ENCODE data around the gene SCGB3A2. TPM values are rescaled to one million over a fixed set of nuclear protein-coding genes. Genes with fewer than 3 reads are reported as not detected.

SCGB3A2 gene
- total RNA-seq, 1 donor from 2014 or later = not detected

DNA sequence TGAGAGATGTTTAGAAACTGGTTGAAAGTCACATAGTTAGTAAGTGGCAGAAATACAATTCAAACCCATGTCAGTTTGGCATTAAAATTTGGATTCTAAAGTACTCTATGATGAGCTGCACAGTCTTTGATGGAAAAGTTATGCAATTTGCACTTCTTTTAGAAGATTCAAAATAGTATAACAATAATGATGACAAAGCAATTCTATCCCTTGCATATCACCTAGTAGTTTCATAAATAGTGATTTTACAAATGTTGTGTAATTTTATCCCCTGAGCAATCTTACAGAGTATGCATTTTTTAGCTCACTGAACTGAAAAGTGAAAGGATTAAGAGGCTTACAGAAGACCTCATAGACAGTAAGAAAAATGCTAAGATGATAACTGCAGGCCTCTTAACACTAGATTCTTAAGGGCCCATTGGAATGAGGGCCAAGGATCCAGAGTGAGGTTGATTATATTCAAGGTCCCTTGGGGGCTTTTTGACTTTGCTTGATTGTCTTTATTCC, 24.2 kb downstream of the SCGB3A2 start:
- H3K4me1 Mint-ChIP-seq = no peaks in the 10 kb centered on the region
- H3K4me3 Mint-ChIP-seq = no peak overlapping the region
- peaks cover 2% of the 10 kb centered on the region for H3K27me3 Mint-ChIP-seq
- H3K27ac Mint-ChIP-seq = no peak overlapping the region
- no peak for DNase-seq
- H3K36me3 Mint-ChIP-seq (ENCODE audit: low read depth) = no peaks in the 10 kb centered on the region
- H3K9me3 Mint-ChIP-seq = no peaks in the 10 kb centered on the region
- intact Hi-C loops (cut with micrococcal nuclease) = no loop called here

DNA sequence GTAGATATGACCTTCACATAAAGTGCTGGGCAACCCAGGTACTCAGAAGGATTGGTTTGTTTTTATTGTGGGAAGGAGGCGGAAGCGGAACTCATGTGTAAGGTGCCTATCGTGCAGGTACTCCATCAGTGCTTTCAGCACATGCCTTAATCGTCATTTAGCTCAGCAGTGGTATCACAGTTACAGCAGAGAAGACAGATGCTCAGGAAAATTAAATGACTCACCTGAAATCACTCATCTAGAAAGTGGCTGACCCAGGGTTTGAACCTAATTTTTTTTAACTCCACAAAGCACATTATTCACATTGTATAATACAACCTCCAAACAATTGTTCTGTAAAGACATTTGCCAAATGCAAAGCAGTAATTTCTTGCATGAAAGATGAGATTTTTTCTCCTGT, 25.6 kb downstream of the SCGB3A2 start:
- intact Hi-C loops (cut with micrococcal nuclease) = no loop called here
- no peaks in the 10 kb centered on the region for H3K4me1 Mint-ChIP-seq
- no peak overlapping the region for H3K27ac Mint-ChIP-seq
- no peaks in the 10 kb centered on the region for H3K36me3 Mint-ChIP-seq (ENCODE audit: low read depth)
- H3K9me3 Mint-ChIP-seq = no peaks in the 10 kb centered on the region
- no peaks in the 10 kb centered on the region for H3K27me3 Mint-ChIP-seq
- DNase-seq = no peak
- H3K4me3 Mint-ChIP-seq = no peak overlapping the region

GRCh38 chr5:147906326-147907095, 28.0 kb downstream of the SCGB3A2 start, which contains the start of gene C5orf46:
TSS of gene C5orf46 (minus strand) at chr5:147906538. CDS start at chr5:147906501, 37 bp downstream.
- no peak within 1 kb of the TSS for H3K27ac Mint-ChIP-seq
- intact Hi-C loops (cut with micrococcal nuclease) = no loop called here
- H3K36me3 Mint-ChIP-seq (ENCODE audit: low read depth) = no peaks in the 10 kb centered on the region
- no peak within 1 kb of the TSS for H3K4me3 Mint-ChIP-seq
- no peaks in the 10 kb centered on the region for H3K27me3 Mint-ChIP-seq
- no peaks in the 10 kb centered on the region for H3K4me1 Mint-ChIP-seq
- no peak for DNase-seq
- H3K9me3 Mint-ChIP-seq = no peaks in the 10 kb centered on the region

DNA sequence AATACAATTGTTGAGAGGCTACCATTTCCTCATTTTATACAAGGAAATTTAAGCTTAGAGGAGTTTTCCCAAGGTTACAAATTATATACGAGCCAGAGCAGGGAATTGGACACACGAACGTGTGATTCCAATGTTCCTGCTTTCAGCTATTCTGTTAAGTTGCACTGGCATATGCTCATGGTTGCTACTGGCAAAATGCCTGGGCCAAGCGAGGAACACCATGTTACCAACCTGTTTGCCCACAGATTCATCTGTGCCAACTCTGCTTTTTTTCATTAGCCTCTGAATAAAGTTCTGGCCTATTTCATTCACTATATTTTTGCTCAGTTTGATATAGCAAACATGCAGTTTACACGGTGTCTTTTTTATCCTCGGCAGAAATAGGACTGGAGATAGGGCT, 32.9 kb downstream of the SCGB3A2 start:
- peaks cover 3% of the 10 kb centered on the region for H3K27me3 Mint-ChIP-seq
- no peaks in the 10 kb centered on the region for H3K9me3 Mint-ChIP-seq
- intact Hi-C loops (cut with micrococcal nuclease) = no loop called here
- H3K36me3 Mint-ChIP-seq (ENCODE audit: low read depth) = no peaks in the 10 kb centered on the region
- no peak overlapping the region for H3K4me3 Mint-ChIP-seq
- H3K27ac Mint-ChIP-seq = no peak overlapping the region
- DNase-seq = no peak
- no peaks in the 10 kb centered on the region for H3K4me1 Mint-ChIP-seq

GRCh38 chr5:147912011-147912410, 33.5 kb downstream of the SCGB3A2 start:
- H3K9me3 Mint-ChIP-seq = no peaks in the 10 kb centered on the region
- H3K36me3 Mint-ChIP-seq (ENCODE audit: low read depth) = no peaks in the 10 kb centered on the region
- H3K4me3 Mint-ChIP-seq = no peak overlapping the region
- intact Hi-C loops (cut with micrococcal nuclease) = no loop called here
- no peak for DNase-seq
- no peaks in the 10 kb centered on the region for H3K4me1 Mint-ChIP-seq
- peaks cover 3% of the 10 kb centered on the region for H3K27me3 Mint-ChIP-seq
- no peak overlapping the region for H3K27ac Mint-ChIP-seq

- Mint-ChIP-seq H3K4me1 (no peaks in the 10 kb centered on the region), H3K4me3 (no peak overlapping the region), H3K36me3 (ENCODE audit: low read depth) (no peaks in the 10 kb centered on the region), H3K27ac (no peak overlapping the region), H3K27me3 (peaks cover 3% of the 10 kb centered on the region), H3K9me3 (no peaks in the 10 kb centered on the region)
- intact Hi-C loops (cut with micrococcal nuclease) = no loop called here
- DNase-seq = no peak
These were observed 35.3 kb downstream of the SCGB3A2 start for GRCh38 chr5:147913786-147914185.

DNA sequence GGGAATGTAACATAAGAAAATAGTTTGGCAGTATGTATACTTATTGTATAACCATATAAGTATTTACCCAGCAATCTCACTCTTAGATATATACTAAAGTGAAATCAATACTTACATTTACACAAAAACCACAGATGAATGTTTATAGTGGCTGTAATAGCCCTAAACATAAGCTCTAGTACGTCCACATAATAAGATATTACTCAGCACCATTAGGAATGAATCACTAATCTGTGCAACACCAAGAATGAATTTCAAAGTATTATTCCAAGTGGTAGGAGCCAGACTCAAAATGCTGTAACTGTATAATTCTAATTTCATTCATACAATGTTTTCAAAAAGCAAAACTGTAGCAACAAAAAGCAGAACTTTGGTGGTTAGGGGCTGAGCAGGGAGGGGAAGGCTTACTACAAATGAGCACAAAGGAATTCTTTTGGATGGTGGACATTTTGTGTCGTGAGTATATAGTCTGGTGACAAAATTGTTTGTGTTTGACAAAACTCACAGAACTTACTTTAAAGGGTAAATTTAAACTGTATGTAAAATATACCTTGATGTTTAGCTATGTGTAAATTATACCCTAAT, 39.7 kb downstream of the SCGB3A2 start:
- no peak overlapping the region for H3K4me3 Mint-ChIP-seq
- peaks cover 2% of the 10 kb centered on the region for H3K27me3 Mint-ChIP-seq

DNA sequence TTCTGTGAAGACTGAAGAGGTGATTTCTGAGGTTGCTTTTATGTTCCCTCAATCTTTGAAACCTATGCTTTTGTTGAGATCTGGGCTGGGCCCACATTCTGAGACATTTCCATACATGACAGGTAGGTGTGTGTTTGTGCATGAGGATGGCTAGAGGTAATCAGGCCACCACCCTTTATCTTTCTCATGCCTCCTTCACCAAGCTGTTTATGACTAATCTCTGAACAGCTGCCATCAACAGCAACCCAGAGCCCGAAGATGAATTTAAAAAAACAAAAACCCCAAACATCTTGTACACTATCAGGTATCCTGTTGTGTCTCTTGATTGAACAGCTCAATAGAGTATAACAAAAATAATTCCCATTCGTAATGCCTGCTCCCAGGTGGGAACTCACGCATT, 40.4 kb downstream of the SCGB3A2 start:
- Mint-ChIP-seq H3K4me1 (no peaks in the 10 kb centered on the region), H3K27ac (no peak overlapping the region), H3K4me3 (no peak overlapping the region), H3K9me3 (no peaks in the 10 kb centered on the region), H3K36me3 (ENCODE audit: low read depth) (no peaks in the 10 kb centered on the region), H3K27me3 (no peaks in the 10 kb centered on the region)
- intact Hi-C loops (cut with micrococcal nuclease) = no loop called here
- DNase-seq = no peak

More for the DNA sequence above, 39.7 kb downstream of the SCGB3A2 start:
- no peaks in the 10 kb centered on the region for H3K9me3 Mint-ChIP-seq
- no peak overlapping the region for H3K27ac Mint-ChIP-seq
- H3K4me1 Mint-ChIP-seq = no peaks in the 10 kb centered on the region
- H3K36me3 Mint-ChIP-seq (ENCODE audit: low read depth) = no peaks in the 10 kb centered on the region
- no peak for DNase-seq
- intact Hi-C loops (cut with micrococcal nuclease) = no loop called here

DNA sequence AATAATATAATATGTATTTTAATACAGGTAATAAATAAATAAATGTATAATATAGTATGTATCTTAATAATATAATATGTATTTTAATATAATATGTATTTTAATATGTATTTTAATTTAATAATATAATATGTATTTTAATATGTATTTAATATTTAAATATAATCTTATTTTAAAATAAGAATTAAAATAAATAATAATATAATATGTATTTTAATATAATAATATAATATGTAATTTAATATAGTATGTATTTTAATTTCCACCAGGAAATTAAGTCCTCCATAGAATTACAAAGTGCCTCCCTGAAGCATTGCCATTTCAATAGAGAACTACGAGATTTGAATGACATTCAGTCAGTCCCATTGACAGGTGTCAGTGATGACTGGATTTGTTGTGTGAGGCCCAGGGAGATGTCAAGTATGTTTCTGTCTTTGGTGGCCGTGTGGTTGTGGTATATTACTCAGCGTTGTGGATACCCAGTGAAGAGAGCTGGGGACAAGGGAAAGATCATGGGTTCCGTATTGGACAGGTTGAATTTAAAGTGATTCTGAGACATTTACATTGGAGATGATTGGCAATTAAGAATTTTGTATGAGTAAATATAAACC, 42.0 kb downstream of the SCGB3A2 start:
- H3K9me3 Mint-ChIP-seq = no peaks in the 10 kb centered on the region
- no peak overlapping the region for H3K27ac Mint-ChIP-seq
- H3K4me1 Mint-ChIP-seq = no peaks in the 10 kb centered on the region
- intact Hi-C loops (cut with micrococcal nuclease) = no loop called here
- no peak overlapping the region for H3K4me3 Mint-ChIP-seq
- no peak for DNase-seq
- H3K36me3 Mint-ChIP-seq (ENCODE audit: low read depth) = no peaks in the 10 kb centered on the region
- no peaks in the 10 kb centered on the region for H3K27me3 Mint-ChIP-seq

DNA sequence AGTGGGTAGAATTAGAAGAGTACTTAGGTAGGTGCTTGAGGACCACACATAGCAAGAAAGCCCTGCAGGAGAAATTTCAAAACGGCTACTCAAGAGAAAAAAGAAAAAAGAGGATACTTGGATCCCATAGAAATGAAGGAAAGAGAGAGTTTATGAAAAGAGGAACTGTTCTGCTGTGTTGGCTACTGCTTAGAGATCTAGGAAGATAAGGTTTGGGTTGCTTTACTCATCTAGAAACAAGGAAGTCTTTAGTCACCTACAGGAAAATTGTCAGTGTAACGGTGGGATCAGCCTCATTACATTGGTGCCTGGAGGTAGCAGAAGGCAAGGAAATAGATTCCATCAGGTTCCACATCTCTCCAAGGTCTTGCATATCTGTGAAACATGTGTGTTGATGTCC, 42.6 kb downstream of the SCGB3A2 start:
- no peak for DNase-seq
- Mint-ChIP-seq H3K27ac (no peak overlapping the region), H3K4me3 (no peak overlapping the region), H3K36me3 (ENCODE audit: low read depth) (no peaks in the 10 kb centered on the region), H3K9me3 (no peaks in the 10 kb centered on the region), H3K27me3 (no peaks in the 10 kb centered on the region), H3K4me1 (no peaks in the 10 kb centered on the region)
- intact Hi-C loops (cut with micrococcal nuclease) = no loop called here

- no peaks in the 10 kb centered on the region for H3K27me3 Mint-ChIP-seq
- no peaks in the 10 kb centered on the region for H3K36me3 Mint-ChIP-seq (ENCODE audit: low read depth)
- no peak overlapping the region for H3K4me3 Mint-ChIP-seq
- DNase-seq = no peak
- H3K9me3 Mint-ChIP-seq = no peaks in the 10 kb centered on the region
- H3K4me1 Mint-ChIP-seq = no peaks in the 10 kb centered on the region
- no peak overlapping the region for H3K27ac Mint-ChIP-seq
- intact Hi-C loops (cut with micrococcal nuclease) = no loop called here
These were observed 46.5 kb downstream of the SCGB3A2 start for GRCh38 chr5:147925020-147925419.

DNA sequence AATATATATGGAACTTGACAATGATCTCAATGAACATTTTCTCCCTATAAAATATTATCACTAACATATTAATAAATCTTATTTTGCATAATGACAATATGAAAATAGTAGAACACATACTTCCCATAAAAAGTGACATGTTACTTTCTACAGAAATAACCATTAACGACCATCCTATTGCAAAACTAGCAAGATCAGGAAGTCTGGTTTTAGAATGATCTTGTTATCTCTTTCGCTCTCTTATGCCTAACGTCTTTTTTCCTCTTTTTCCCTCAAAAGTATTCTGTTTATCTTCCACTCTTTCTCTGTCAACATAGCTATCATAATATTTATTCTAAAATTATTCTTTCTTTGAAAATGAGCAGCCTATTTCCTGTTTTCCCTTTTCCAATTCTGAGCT, 49.4 kb downstream of the SCGB3A2 start:
- no peak overlapping the region for H3K4me3 Mint-ChIP-seq
- no peaks in the 10 kb centered on the region for H3K36me3 Mint-ChIP-seq (ENCODE audit: low read depth)
- no peak for DNase-seq
- H3K4me1 Mint-ChIP-seq = no peaks in the 10 kb centered on the region
- H3K9me3 Mint-ChIP-seq = no peaks in the 10 kb centered on the region
- H3K27ac Mint-ChIP-seq = no peak overlapping the region
- intact Hi-C loops (cut with micrococcal nuclease) = no loop called here
- H3K27me3 Mint-ChIP-seq = no peaks in the 10 kb centered on the region

- H3K4me1 Mint-ChIP-seq = no peaks in the 10 kb centered on the region
- no peaks in the 10 kb centered on the region for H3K9me3 Mint-ChIP-seq
- H3K27me3 Mint-ChIP-seq = no peaks in the 10 kb centered on the region
- H3K27ac Mint-ChIP-seq = no peak overlapping the region
- intact Hi-C loops (cut with micrococcal nuclease) = no loop called here
- no peaks in the 10 kb centered on the region for H3K36me3 Mint-ChIP-seq (ENCODE audit: low read depth)
- no peak for DNase-seq
- no peak overlapping the region for H3K4me3 Mint-ChIP-seq
These were observed 52.3 kb downstream of the SCGB3A2 start for GRCh38 chr5:147930769-147931168.

Data from activated CD4-positive, alpha-beta T cell treated with anti-CD3 and anti-CD28 coated beads, Interleukin-2, amount 10 ng/mL, durations not matched to agents 24 days and 14 days (primary cell).